ENCODE results near the gene MSANTD1. TPM values are rescaled to one million over a fixed set of nuclear protein-coding genes. Genes with fewer than 3 reads are reported as not detected.

MSANTD1 gene
- total and polyA plus RNA-seq, 2 donors (not counting 3 experiments of a cell fraction or from before 2014, with no cell fraction given), result 0.14 to 1.2 TPM

- Histone ChIP-seq H2AFZ (ENCODE audit: low read depth, low read length) (no peak overlapping the region), H3K36me3 (ENCODE audit: control insufficient read depth in 2 of 2, extremely low read depth in 1 of 2, insufficient read depth in 2 of 2, low read length in 2 of 2) (no peaks in the 10 kb centered on the region), H4K20me1 (replicated peaks; ENCODE audit: control insufficient read depth, extremely low read depth, insufficient read depth, low read length) (no peaks in the 10 kb centered on the region), H3K27me3 (ENCODE audit: control insufficient read depth in 2 of 2, insufficient read depth in 2 of 2, low read length in 2 of 2) (peaks cover 2% of the 10 kb centered on the region in 2 experiments), H3K4me1 (ENCODE audit: control insufficient read depth, extremely low read depth, insufficient read depth, low read length) (no peaks in the 10 kb centered on the region), H3K79me2 (ENCODE audit: control insufficient read depth, insufficient read depth, low read length) (no peaks in the 10 kb centered on the region), H3K4me2 (ENCODE audit: insufficient read depth, low read length) (no peak overlapping the region), H3K9me1 (replicated peaks; ENCODE audit: control insufficient read depth, extremely low read depth, insufficient read depth, low read length) (no peaks in the 10 kb centered on the region), H3K27ac (ENCODE audit: insufficient read depth, low read depth, low read length) (no peak overlapping the region), H3K9ac (replicated peaks; ENCODE audit: extremely low read depth, insufficient read depth, low read length) (no peak overlapping the region), H3K4me3 (replicated peaks in 1 of 3; ENCODE audit: insufficient read depth in 1 of 3, low read depth in 1 of 3, low read length in 3 of 3) (no peak overlapping the region), H3K9me3 (replicated peaks; ENCODE audit: control insufficient read depth, insufficient read depth, low read length) (no peaks in the 10 kb centered on the region)
- FAIRE-seq, result no peak
- BruUV-seq (replicated peaks), result no TSS peak
- intact Hi-C loops (cut with micrococcal nuclease), result no loop called here
- ChIA-PET CTCF (no interaction called here), POLR2A (no interaction called here)
- no peak for DNase-seq (ENCODE audit: low read depth, low spot score)
- TF ChIP-seq JUN (IDR thresholded peaks at IDR 0.05; ENCODE audit: borderline replicate concordance, insufficient read depth, insufficient read length, low read depth) (no peak), POLR2A (IDR thresholded peaks at IDR 0.05; ENCODE audit: low read depth, low read length) (no peak), POLR2AphosphoS5 (IDR thresholded peaks at IDR 0.05; ENCODE audit: insufficient read depth, low read depth, low read length) (no peak), EZH2 (IDR thresholded peaks at IDR 0.05; ENCODE audit: borderline replicate concordance, low read depth, low read length, severe bottlenecking) (no peak), MYC (IDR thresholded peaks at IDR 0.05; ENCODE audit: low read depth, low read length) (no peak), GATA2 (IDR thresholded peaks at IDR 0.05; ENCODE audit: insufficient read depth, insufficient read length, low read depth, low read length) (no peak), FOS (IDR thresholded peaks at IDR 0.05; ENCODE audit: borderline replicate concordance, insufficient read depth, low read length) (no peak), CTCF (IDR thresholded peaks at IDR 0.05; ENCODE audit: extremely low read depth in 1 of 2, insufficient read depth in 1 of 2, low read depth in 1 of 2, low read length in 2 of 2) (no peak)
- TF ChIP-seq, protein P1, sequence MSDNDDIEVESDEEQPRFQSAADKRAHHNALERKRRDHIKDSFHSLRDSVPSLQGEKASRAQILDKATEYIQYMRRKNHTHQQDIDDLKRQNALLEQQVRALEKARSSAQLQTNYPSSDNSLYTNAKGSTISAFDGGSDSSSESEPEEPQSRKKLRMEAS (IDR thresholded peaks at IDR 0.05; ENCODE audit: insufficient read depth, insufficient read length), result no peak
- dilution Hi-C loops (cut with MboI; ENCODE audit: extremely low pct_ligation_motif_present, low sequenced_read_pairs), result no loop called here
Measured at GRCh38 chr4:3263053-3263875, 14.3 kb downstream of the MSANTD1 start.
